HAP-1 (cell line): ENCODE results near the gene CECR2.

Experiments used
- DNase-seq, 2 experiments: peaks; one replicate each; pipeline ENCODE4 v3.0.0-alpha.2; 2016 to 2020; ENCODE audit warnings: low spot score in 2 of 2
- H3K27me3 ChIP-seq: fragments of 250-450 bp; sonication (Bioruptor Pico); 2 replicates; pipeline ENCODE4 v1.5.1; 2020; ENCODE audit warnings: low read depth, mild to moderate bottlenecking, moderate library complexity
- H3K36me3 ChIP-seq: fragments of 250-450 bp; sonication (Bioruptor Pico); replicated peaks from 2 replicates; pipeline ENCODE4 v1.5.1; 2020; ENCODE audit warnings: mild to moderate bottlenecking
- H3K4me1 ChIP-seq: fragments of 250-450 bp; sonication (Bioruptor Pico); 2 replicates; pipeline ENCODE4 v1.5.1; 2020; ENCODE audit warnings: mild to moderate bottlenecking
- H3K4me3 ChIP-seq: fragments of 250-450 bp; sonication (Bioruptor Pico); 2 replicates; pipeline ENCODE4 v1.5.1; 2020; ENCODE audit warnings: mild to moderate bottlenecking, moderate library complexity
- H3K9me3 ChIP-seq: fragments of 250-450 bp; sonication (Bioruptor Pico); 2 replicates; pipeline ENCODE4 v1.5.1; 2020; ENCODE audit warnings: mild to moderate bottlenecking, moderate library complexity
- in situ Hi-C: fragments of 300-500 bp; cut with MboI; formaldehyde crosslinking; loops from 3 replicates; pipeline ENCODE4 v1.14.3; 2020; ENCODE audit warnings: low sequenced_read_pairs, inconsistent platforms, mixed read lengths

The CECR2 gene

DNA sequence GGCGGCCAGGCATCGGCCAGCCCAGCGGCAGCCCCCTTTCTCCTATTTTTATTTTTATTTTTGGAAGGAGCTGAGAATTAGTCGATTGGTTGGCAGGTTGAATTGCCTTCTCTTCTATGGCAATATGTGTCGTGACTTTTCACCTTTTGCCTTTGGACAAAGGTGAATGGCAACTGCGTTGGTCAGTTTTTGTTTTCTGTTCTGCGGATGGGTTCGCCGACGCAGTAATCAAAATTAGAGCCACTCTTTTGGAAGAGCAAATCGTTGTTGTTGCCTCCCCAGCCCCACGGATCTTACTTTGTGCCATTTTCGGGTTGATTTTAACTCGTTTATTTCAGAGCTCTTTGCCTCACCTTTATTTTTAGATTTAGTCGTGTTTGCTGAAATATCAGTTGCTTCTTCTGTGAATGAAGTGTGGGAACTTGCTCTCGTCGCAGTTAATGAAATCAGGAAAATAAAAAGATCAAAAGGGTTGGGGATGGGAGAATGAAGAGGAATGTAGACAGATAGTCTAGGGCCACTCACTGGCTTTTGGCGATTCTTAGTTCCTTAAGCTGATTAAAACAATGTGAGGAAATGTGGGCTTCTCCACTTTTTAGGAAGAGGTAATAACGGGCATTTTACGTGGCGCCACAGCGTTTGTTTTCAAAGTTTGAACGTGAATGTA lies 1.6 kb downstream of the CECR2 start:
- in situ Hi-C loops = loop anchor here (25.0 kb wide), 1 partner anchor 759 kb away; no protein-coding TSS in a partner anchor
- Histone ChIP-seq H3K4me3 (peak overlapping the region; percentile 74), H3K4me1 (peaks cover 28% of the 10 kb centered on the region), H3K36me3 (peaks cover 3% of the 10 kb centered on the region; the same call in 1 of the 2 replicates), H3K9me3 (no peaks in the 10 kb centered on the region), H3K27me3 (no peaks in the 10 kb centered on the region)
- DNase-seq = no peak

- no peak for DNase-seq
- H3K4me1 ChIP-seq = peaks cover 28% of the 10 kb centered on the region
- H3K9me3 ChIP-seq = no peaks in the 10 kb centered on the region
- no peaks in the 10 kb centered on the region for H3K27me3 ChIP-seq
- peaks cover 3% of the 10 kb centered on the region; the same call in 1 of the 2 replicates for H3K36me3 ChIP-seq
- peak overlapping the region; percentile 74 for H3K4me3 ChIP-seq
- in situ Hi-C loops = loop anchor here (25.0 kb wide), 1 partner anchor 759 kb away; no protein-coding TSS in a partner anchor
These were observed 2.2 kb downstream of the CECR2 start for GRCh38 chr22:17371448-17371847.

DNA sequence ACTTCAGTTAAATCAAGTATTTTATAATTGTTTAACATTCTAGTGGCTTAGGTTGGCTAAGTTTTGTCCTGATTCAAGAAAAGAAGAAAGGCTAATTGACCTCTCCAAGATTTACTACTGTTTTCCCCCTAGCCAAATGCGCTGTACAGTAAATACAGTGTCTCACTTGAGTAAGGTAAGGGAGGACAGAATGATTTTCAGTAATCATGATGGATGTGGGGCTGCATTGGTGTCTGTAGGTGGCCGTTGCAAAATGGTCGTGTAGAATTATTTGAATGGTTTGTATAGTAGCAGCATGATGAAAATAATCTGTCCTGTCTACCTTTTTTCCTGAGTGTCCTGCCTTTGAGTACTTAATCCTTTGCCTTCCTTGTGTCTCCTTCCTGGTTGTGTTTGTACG lies 4.6 kb downstream of the CECR2 start:
- Histone ChIP-seq H3K27me3 (no peaks in the 10 kb centered on the region), H3K36me3 (peaks cover 3% of the 10 kb centered on the region; the same call in 1 of the 2 replicates), H3K4me1 (peaks cover 22% of the 10 kb centered on the region), H3K9me3 (no peaks in the 10 kb centered on the region), H3K4me3 (no peak overlapping the region)
- in situ Hi-C loops = loop anchor here (25.0 kb wide), 1 partner anchor 762 kb away; no protein-coding TSS in a partner anchor
- no peak for DNase-seq

DNA sequence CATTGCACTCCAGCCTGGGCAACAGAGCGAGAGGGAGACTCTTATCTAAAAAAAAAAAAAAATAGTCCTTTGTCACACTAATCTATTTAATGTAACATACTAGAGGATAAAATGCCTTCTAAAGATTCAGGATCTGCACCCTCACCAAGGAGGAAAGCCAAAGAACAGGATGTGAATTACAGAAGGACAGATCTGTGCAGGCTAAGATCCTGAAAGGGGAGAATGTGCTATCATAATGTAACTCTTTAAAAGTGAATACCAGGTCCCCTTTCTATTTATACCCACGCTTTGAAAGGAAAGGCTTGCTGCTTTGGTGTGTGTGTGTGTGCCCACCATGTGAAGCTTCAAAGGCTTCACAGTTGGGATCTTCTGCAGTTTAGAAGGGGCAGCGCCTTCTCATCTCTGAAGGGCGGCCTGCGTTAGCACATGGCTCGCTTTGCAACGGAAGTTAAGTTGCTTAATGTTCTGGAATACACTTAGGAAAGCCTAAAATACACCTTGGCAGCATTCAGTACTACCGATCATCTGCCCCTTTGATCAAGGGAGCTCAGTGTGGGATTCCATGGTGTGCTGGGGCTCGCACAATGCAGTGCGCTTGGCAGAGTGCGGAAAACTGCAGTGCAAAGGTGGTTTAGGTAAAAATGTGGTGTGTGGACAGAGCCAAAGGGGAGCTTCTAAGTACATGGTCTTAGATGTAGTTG lies 6.8 kb downstream of the CECR2 start:
- no peak for DNase-seq
- no peaks in the 10 kb centered on the region for H3K9me3 ChIP-seq
- no peak overlapping the region for H3K4me3 ChIP-seq
- in situ Hi-C loops = no loop called here
- H3K4me1 ChIP-seq = peaks cover 42% of the 10 kb centered on the region
- H3K36me3 ChIP-seq = peaks cover 3% of the 10 kb centered on the region; the same call in 1 of the 2 replicates
- H3K27me3 ChIP-seq = no peaks in the 10 kb centered on the region

- no peak for DNase-seq
- in situ Hi-C loops = no loop called here
- peaks cover 46% of the 10 kb centered on the region for H3K4me1 ChIP-seq
- no peaks in the 10 kb centered on the region for H3K9me3 ChIP-seq
- H3K4me3 ChIP-seq = no peak overlapping the region
- no peaks in the 10 kb centered on the region for H3K27me3 ChIP-seq
- peaks cover 3% of the 10 kb centered on the region; the same call in 1 of the 2 replicates for H3K36me3 ChIP-seq
These were observed 7.7 kb downstream of the CECR2 start for GRCh38 chr22:17376950-17377349.

DNA sequence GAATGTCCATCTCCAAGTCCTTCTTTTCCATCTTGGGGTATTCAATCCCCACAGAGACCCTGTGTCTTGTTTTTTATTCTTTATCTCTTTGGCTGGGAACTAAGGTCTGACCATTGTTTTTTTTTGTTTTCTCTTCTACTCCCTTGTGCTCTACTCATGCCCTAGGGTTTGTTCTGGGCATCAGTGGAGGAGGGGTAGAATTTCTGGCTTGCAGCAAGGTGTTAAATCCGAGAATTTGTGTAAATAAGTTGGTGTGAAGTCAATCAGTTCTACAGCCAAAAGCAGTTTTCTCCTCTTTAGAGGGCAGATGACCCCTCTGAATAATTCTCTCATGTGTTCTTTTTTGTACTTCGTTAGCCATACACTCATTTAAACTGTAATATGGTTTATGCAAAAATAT lies 10.7 kb downstream of the CECR2 start:
- Histone ChIP-seq H3K4me1 (peaks cover 36% of the 10 kb centered on the region), H3K27me3 (no peaks in the 10 kb centered on the region), H3K9me3 (0 out of 2 replicates have a peak, but pooled peaks cover 5% of the 10 kb centered on the region), H3K36me3 (no peaks in the 10 kb centered on the region; the same call in 1 of the 2 replicates), H3K4me3 (no peak overlapping the region)
- no peak for DNase-seq
- in situ Hi-C loops = no loop called here

GRCh38 chr22:17380359-17381087 lies 11.3 kb downstream of the CECR2 start:
- H3K4me3 ChIP-seq = no peak overlapping the region
- peaks cover 36% of the 10 kb centered on the region for H3K4me1 ChIP-seq
- 0 out of 2 replicates have a peak, but pooled peaks cover 7% of the 10 kb centered on the region for H3K9me3 ChIP-seq
- peak; percentile 65 to 94 for DNase-seq
- H3K27me3 ChIP-seq = no peaks in the 10 kb centered on the region
- in situ Hi-C loops = no loop called here
- no peaks in the 10 kb centered on the region; the same call in 1 of the 2 replicates for H3K36me3 ChIP-seq

DNA sequence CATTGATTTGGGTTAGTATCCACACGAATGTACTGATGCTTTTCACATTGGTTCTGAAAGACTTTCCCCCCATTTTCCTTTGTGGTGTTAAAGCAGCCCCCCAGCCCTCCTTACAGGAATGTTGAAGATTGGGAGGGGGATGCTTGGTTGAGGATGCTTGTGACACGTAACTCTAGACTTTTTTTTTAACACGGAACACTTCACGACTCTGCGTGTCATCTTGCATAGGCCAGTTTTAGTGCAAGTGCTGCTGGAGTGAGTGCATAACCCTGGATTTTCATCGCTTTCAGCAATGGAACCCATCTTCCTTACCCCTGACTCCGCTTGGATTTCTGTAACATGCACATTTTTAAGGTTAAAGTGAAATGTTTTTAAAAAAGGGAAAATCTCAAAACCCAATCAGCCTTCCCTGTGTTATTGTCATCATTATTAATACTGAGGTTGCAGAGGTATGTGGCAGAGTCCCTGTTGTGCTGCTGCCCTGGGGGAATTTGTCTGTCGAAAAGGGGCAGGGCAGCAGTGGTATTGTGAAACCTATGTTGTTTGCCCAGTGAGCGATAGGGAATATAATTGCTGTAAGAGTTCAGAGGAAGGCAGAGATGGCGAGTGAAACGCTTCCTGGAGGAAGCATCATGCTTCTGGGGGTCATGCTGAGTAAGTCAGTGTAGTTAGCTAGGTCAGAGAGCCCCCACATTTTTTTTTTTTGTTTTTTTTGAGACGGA lies 12.1 kb downstream of the CECR2 start:
- Histone ChIP-seq H3K36me3 (no peaks in the 10 kb centered on the region; the same call in 1 of the 2 replicates), H3K9me3 (0 out of 2 replicates have a peak, but pooled peaks cover 7% of the 10 kb centered on the region), H3K4me1 (peaks cover 36% of the 10 kb centered on the region), H3K4me3 (no peak overlapping the region), H3K27me3 (no peaks in the 10 kb centered on the region)
- peak in 1 of 2 experiments; percentile 64 for DNase-seq
- in situ Hi-C loops = no loop called here

DNA sequence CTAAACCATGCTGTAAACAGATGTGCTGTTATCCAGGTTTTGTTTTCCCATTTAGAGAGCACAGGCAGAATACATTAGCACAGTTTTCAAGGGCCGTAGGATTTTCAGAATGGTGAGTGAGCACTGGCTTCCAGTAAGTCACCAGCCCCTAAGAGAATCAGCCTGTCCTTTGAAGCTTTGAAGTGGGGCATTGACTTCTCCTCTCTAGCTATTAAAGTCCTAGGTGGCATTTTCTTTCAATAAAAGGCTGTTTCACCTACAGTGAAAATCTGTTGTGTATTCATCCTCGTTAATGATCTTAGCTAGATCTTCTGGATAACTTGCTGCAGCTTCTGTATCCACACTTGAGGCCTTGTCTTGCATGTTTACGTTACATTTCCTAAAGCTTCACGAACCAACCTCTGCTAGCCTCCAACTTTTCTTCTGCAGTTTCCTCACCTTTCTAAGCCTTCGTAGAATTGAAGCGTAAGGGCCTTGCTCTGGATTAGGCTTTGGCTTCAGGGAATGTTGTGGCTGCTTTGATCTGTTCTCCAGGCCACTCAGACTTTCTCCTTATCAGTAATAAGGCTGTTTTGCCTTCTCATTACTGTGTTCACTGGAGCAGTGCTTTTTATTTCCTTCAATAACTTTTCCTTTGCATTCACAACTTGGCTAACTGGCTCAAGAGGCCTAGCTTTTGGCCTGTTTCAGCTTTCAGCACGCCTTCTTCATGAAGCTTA lies 15.5 kb downstream of the CECR2 start:
- no peaks in the 10 kb centered on the region; the same call in 1 of the 2 replicates for H3K36me3 ChIP-seq
- no peaks in the 10 kb centered on the region for H3K27me3 ChIP-seq
- no peak overlapping the region for H3K4me3 ChIP-seq
- 0 out of 2 replicates have a peak, but pooled peaks cover 7% of the 10 kb centered on the region for H3K9me3 ChIP-seq
- no peak for DNase-seq
- in situ Hi-C loops = no loop called here
- H3K4me1 ChIP-seq = peaks cover 17% of the 10 kb centered on the region

GRCh38 chr22:17387356-17387755 lies 18.1 kb downstream of the CECR2 start:
- in situ Hi-C loops = no loop called here
- Histone ChIP-seq H3K4me1 (no peaks in the 10 kb centered on the region), H3K36me3 (no peaks in the 10 kb centered on the region; the same call in 1 of the 2 replicates), H3K4me3 (no peak overlapping the region), H3K9me3 (0 out of 2 replicates have a peak, but pooled peaks cover 7% of the 10 kb centered on the region), H3K27me3 (no peaks in the 10 kb centered on the region)
- no peak for DNase-seq

DNA sequence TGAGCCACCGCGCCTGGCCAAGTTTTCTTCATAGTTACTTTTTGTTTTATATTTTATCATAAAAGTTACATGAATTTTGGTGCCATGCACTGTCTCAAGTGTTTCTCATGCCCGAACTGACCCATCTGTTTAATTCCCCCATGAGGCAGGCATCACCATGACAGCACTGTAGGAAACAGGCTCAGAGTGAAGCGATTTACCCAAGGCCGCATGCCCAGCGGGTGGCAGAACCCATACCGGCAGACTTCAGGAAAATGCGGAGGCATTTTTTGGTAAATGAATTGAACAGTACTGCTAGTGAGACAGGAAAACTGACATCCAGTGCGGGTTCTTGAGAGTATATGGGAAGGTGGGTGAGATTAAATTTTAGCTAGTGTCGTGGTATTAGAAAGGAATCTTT lies 19.0 kb downstream of the CECR2 start:
- Histone ChIP-seq H3K9me3 (0 out of 2 replicates have a peak, but pooled peaks cover 7% of the 10 kb centered on the region), H3K4me3 (no peak overlapping the region), H3K27me3 (no peaks in the 10 kb centered on the region), H3K4me1 (no peaks in the 10 kb centered on the region), H3K36me3 (no peaks in the 10 kb centered on the region; the same call in 1 of the 2 replicates)
- in situ Hi-C loops = no loop called here
- no peak for DNase-seq

- Histone ChIP-seq H3K36me3 (no peaks in the 10 kb centered on the region), H3K4me3 (no peak overlapping the region), H3K27me3 (no peaks in the 10 kb centered on the region), H3K4me1 (no peaks in the 10 kb centered on the region), H3K9me3 (0 out of 2 replicates have a peak, but pooled peaks cover 2% of the 10 kb centered on the region)
- DNase-seq = no peak
- in situ Hi-C loops = no loop called here
These were observed 20.8 kb downstream of the CECR2 start for GRCh38 chr22:17390087-17390486.
